ENCODE results near the gene SLC12A3.
"Not testable (repeated sequence)": the region's sequence is repeated elsewhere in the genome, so short reads cannot be mapped to it uniquely, and the experiment has no call there.

SLC12A3 gene

GRCh38 chr16:56848955-56849689 is 15.9 kb upstream of the SLC12A3 start:
- DNase-seq: no peak

GRCh38 chr16:56849690-56850680 is 15.0 kb upstream of the SLC12A3 start:
- no peak for DNase-seq

GRCh38 chr16:56851671-56852400 is 13.2 kb upstream of the SLC12A3 start:
- DNase-seq: no peak

DNA sequence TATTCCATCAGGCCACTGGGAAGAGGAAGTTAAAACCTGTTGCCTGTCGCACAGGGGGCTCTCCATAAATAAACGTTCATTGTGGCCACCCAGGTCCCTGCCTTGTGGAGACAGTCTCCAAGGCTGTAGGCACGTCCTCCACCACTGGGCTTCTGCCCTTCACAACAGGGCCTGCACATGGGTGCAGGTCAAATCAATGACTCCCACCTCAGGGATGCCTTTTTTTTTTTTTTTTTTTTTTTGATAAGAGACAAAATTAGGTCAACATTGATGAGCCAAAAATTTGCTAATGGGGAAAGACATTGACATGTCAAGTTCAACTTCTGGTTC is 12.6 kb upstream of the SLC12A3 start:
- no peak for DNase-seq

DNA sequence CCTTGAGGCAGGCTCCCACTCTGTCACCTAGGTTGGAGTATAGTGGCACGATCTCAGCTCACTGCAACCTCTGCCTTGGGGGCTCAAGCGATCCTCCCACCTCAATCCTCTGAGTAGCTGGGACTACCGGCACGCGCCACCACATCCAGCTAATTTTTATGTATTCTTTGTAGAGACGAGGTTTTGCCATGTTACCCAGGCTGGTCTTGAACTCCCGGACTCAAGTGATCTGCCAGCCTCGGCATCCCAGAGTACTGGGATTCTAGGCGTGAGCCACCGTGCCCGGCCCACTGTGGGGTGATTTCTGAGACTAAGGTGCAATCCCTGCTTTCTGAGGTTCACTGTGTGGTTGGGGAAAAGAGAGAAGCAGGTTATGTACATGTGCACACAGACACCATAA is 12.0 kb upstream of the SLC12A3 start:
- no peak for DNase-seq

DNA sequence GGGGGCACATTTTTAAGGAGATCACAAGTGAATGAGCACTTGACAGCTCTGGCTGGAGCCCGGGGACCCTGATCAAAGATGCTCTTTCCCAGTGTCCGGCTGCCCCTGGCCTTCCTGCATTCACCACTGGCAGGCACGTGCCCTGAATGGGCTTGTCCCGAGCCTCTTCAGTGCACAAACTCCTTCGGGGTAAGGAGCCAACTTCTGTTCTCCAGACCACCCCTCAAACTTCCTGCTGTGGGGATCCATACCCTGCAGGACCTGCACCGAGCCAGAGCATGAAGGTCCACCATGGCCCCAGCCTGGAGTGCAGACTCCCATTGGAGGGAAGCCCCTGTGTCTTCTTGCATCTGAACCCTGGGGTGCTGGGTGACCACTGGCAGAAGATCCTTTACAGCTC is 9.8 kb upstream of the SLC12A3 start:
- no peak for DNase-seq

DNA sequence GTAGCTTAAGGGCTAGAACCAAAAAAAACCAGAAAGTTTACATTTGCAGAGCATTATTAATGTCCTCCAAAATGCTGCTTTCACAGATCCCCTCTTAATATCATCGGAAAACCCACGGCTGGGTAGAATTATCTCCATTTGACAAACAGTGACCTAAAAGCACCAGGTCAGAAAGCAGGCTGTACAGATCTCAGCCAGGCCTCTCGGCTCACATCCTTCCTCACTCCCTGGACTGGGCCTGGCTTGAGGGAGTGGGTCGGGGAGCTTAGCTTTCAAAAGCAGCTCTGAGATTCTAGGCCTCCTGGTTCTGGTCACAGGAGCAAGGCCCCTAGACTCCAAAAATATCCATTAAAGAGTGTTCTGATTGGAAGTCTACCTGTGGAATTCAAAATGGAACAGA is 9.1 kb upstream of the SLC12A3 start:
- no peak for DNase-seq

- DNase-seq: no peak
Observed at GRCh38 chr16:56856876-56857447, 8.0 kb upstream of the SLC12A3 start.

DNA sequence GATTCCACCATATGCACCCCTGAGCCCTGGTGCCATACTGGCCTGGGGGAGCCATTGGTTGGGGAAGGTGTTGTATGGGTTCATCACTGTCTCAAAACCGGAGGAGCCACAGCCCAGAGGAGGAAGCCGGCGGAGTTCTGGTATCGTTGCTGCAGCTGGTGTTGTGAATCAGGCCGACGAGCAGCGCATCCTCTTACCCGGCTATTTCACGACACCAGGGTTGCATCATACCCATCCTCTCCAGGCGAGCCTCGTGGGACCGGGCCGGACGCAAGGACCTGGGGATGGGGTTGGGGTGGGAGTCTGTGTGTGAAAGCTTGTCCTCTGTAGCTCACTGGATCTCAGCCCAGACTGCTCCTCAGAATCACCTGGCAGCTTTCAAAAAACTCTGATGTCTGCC is 6.6 kb upstream of the SLC12A3 start:
- DNase-seq: no peak

DNA sequence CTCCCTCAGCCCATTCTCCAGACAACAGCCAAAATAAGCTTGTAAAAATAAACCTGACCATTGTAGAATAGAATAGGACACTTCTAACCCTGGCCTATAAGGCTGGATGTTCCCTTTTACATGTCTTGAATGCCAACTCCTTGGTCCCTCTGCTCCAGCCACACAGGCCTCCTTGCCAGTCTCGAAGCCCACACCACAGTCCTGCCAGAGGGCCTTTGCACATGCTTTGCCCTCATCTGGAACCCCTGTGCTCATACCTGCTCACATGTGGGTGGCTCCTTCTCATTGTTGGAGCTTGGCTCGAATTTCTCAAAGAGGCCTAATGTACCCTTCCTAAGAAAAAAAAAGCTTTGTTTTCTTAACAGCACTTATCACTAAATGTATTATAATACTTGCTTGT is 5.4 kb upstream of the SLC12A3 start:
- no peak for DNase-seq

- no peak for DNase-seq
Observed at GRCh38 chr16:56860226-56861020, 4.6 kb upstream of the SLC12A3 start.

DNA sequence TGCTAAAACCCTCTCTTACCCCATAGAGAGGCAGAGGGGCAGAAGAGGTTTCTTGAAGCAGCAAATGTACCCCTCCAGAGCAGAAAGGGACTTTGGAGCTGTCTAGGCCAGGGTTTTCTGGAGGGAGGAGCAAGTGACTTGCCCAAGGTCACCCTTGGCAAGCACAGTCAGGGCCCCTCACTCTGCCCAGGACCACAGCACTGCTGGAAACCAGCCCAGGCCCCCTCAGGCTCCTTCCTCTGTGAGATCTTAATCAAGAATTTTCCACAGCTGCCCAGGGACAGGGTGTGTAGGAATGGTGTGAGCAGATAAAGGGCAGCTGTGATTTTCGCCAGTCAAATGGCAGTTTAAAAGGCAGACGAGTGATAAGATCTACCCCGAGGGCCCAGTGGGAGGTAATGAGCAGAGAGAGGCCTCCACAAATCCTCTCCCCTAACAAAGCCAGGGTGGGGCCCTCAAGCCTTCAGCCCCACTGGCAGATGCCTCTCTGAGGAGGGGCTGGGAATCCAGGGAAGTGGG is 3.9 kb upstream of the SLC12A3 start:
- no peak for DNase-seq

DNA sequence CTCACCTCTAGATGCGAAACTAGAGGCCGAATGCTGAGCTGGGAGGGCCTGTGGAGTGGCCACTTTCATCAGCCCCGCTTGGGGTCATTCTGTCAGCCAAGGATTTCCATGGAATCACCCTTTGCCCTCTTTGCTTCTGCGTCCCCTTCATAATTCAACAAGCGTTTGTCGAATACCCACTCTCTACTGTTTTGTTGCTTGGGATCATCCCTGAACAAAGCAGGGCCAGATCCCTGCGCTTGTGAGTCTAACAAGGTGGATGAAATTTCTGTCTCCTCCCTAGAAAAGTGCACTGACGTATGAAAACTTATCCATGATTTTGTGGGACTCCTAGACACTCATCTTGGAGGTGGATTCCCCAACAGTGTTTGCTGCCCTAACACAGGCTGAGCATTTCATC is 3.3 kb upstream of the SLC12A3 start:
- no peak for DNase-seq

- DNase-seq: no peak
Observed at GRCh38 chr16:56862776-56863175, 2.2 kb upstream of the SLC12A3 start.

- DNase-seq: no peak
Observed at GRCh38 chr16:56865394-56866062, 521 bp downstream of the SLC12A3 start.

DNA sequence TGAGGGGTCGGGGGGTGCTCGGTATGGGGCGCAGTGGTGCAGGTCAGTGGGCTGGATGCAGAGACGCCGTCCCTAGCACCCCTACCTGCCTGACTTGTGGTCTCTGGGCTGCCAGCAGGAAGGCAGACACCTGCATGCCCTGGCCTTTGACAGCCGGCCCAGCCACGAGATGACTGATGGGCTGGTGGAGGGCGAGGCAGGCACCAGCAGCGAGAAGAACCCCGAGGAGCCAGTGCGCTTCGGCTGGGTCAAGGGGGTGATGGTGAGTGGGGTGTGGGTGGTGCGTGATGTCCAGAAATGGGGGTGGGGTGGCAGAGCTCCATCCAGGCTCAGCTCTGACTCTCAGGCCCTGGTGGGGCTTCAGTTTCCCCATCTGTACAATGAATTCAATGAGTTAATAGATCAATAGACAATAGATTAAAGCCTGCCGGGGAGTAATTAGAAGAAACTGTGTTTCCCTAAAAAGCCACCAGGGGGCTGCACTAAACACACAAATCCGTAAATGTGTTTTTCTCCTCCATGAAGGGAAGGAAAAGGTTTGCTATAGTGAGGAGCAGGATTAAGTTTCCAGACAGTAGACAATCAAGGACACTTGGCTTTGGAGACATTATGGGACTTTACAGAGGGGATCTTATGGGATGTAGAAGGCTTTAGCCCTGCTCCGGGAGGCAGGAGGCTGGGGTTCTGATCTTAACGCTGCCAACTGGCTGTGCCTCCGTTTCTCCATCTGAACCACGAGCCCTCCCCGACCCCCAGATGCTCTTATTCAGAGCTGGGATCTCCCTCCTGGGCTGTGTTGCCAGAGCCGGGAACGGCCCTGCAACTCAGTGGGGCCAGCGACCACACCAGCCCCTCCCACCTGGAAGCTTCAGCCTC is 2.2 kb downstream of the SLC12A3 start:
- DNase-seq: no peak

DNA sequence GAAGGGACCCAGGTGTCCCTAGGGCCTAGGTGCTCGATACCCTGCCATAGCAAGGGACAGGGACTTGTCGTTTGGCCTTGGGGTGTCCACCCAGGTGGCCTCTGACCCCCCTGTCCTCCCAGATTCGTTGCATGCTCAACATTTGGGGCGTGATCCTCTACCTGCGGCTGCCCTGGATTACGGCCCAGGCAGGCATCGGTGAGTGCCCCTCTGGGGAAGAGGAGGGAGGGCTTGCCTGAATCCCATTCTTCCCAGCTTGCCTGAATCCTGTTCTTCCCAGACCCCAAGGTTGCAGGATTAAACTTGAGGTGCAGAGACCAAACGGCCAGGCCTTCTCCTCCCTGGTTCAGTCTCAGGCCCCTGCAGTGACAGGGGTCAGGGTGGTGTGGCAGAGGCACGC is 3.2 kb downstream of the SLC12A3 start:
- DNase-seq: no peak

GRCh38 chr16:56868766-56869165 is 3.8 kb downstream of the SLC12A3 start:
- DNase-seq: not testable (repeated sequence)

GRCh38 chr16:56869513-56870275 is 4.7 kb downstream of the SLC12A3 start:
- DNase-seq: no peak
